Head of caudate nucleus (tissue), 42 donors: ENCODE results near the gene FOXO3.
"Not testable (repeated sequence)": the region's sequence is repeated elsewhere in the genome, so short reads cannot be mapped to it uniquely, and the experiment has no call there.

ENCODE experiments used
- DNase-seq, 42 donors: peaks; one replicate each; pipeline versions ENCODE4 v3.0.0 to v3.0.0-alpha.2; 2020 to 2021; ENCODE audit warnings: mixed read lengths in 7 of 42
- intact Hi-C: fragments of 100-400 bp; cut with DNase I; formaldehyde crosslinking; loops from one replicate; pipeline ENCODE4 v1.15.0; 2022

The FOXO3 gene

DNA sequence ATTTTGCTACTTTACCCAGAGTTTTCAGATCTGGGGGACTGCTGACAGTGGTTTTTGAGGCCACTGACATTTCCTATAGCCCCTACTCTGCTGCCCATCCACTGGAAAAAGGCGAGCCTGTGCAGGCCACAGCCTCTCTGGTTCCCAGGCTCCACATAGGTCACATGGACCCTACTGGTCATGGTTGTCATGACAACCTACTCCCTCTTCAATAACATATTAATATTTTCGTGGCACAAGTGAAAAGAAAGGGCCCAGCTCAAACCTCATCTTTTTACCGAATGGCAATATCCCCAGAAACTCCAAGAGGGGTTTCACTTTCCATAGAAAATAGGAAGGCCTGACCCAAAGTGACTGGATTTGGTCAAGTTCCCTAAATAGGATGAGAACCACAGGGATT lies 11.0 kb upstream of the FOXO3 start:
- no peak for DNase-seq
- intact Hi-C loops, result loop anchor here (10.0 kb wide), 3 partner anchors 465 to 835 kb away; partner anchors contain the start of genes CD164, CEP57L1 and SESN1

DNA sequence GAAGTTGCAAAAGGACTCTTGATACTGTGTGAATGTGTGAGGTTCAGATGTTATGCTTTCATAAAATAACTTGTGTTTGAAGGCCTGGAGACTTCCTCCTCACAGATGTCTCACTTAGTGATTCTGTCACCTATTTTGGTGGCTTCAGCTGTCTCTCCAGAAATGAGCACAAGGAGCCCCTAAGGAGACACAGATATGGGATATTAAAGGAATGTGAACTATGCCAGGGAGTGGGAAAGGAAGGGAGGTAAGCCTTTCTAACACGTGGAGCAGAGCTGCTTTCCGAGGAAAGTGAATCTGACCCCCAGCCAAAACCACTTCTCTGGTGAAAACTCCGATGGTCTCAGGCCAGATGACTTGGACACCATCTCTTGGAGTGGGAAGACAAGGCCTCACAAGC lies 10.5 kb upstream of the FOXO3 start:
- no peak for DNase-seq
- intact Hi-C loops, result loop anchor here (10.0 kb wide), 3 partner anchors 465 to 835 kb away; partner anchors contain the start of genes CD164, CEP57L1 and SESN1

DNA sequence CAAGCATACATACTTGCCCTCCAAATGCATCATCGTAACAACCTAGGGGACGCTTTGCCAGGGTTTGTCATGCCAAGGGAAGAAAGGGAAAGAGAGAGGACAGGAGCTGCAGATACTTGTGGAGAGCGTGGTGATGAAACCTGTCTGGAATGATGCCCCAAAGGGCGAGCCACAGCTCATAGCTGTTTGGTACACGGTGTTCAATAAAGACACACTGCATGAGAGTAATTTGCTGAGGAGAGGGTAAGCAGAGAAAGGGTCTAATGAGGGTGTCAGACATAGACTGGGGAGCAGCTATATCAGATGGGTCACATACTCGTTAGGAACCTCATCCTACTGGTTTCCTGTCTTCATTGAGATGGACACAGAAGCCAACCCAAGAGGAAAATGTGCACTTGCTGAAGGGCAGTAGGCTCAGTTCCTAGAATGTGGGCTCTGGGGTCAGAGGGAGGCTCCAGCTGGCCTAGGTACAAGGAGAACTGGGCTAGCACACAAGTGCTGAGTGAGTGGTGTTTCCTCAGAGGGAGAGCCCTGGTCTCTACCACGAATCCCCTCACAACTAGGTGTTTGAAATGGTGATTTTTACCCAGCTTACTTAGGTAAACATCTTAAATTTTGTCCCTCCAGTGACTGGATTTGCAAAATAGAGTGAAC lies 5.2 kb upstream of the FOXO3 start:
- no peak for DNase-seq
- intact Hi-C loops, result loop anchor here (5.0 to 10.0 kb wide), 4 partner anchors 227 to 829 kb away; partner anchors contain the start of genes CD164, CEP57L1 and SESN1

DNA sequence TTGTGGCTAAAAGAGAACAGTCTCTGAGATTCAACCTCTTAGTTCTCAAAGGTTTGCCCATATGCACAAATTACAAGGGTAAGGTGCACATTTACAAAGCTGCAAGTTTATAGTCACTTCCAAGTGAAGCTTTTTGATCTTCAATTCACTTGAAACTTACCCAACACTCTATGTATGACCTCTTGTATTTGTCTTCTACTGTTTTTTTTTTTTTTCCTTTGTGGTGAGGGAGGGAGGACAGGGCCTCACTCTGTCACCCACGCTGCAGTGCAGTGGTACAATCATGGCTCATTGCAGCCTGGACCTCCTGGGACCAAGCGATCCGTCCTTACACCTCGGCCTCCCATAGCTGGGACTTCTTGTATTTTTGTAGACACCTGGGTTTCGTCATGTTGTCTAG lies 4.5 kb upstream of the FOXO3 start:
- intact Hi-C loops, result loop anchor here (5.0 to 10.0 kb wide), 4 partner anchors 226 to 829 kb away; partner anchors contain the start of genes CD164, CEP57L1 and SESN1
- no peak for DNase-seq

GRCh38 chr6:108556866-108557493 lies 3.7 kb upstream of the FOXO3 start:
- peak in 24 of 42 donors; percentile 4 to 57 (median 26) for DNase-seq
- intact Hi-C loops, result loop anchor here (5.0 to 10.0 kb wide), 4 partner anchors 225 to 828 kb away; partner anchors contain the start of genes CD164, CEP57L1 and SESN1

GRCh38 chr6:108557494-108558371 lies 3.0 kb upstream of the FOXO3 start:
- DNase-seq, result peak in 37 of 42 donors; percentile 6 to 88 (median 78)
- intact Hi-C loops, result loop anchor here (5.0 to 10.0 kb wide), 4 partner anchors 225 to 827 kb away; partner anchors contain the start of genes CD164, CEP57L1 and SESN1

GRCh38 chr6:108558372-108559096 lies 2.2 kb upstream of the FOXO3 start:
- peak; percentile 97 to 100 (median 99) for DNase-seq
- intact Hi-C loops, result loop anchor here (1.0 to 10.0 kb wide), 5 partner anchors 224 to 826 kb away; partner anchors contain the start of genes ARMC2, CD164, CEP57L1 and SESN1

GRCh38 chr6:108559097-108559883 lies 1.4 kb upstream of the FOXO3 start:
- DNase-seq, result peak; percentile 86 to 99 (median 95)
- intact Hi-C loops, result loop anchor here (1.0 to 10.0 kb wide), 5 partner anchors 223 to 826 kb away; partner anchors contain the start of genes ARMC2, CD164, CEP57L1 and SESN1

DNA sequence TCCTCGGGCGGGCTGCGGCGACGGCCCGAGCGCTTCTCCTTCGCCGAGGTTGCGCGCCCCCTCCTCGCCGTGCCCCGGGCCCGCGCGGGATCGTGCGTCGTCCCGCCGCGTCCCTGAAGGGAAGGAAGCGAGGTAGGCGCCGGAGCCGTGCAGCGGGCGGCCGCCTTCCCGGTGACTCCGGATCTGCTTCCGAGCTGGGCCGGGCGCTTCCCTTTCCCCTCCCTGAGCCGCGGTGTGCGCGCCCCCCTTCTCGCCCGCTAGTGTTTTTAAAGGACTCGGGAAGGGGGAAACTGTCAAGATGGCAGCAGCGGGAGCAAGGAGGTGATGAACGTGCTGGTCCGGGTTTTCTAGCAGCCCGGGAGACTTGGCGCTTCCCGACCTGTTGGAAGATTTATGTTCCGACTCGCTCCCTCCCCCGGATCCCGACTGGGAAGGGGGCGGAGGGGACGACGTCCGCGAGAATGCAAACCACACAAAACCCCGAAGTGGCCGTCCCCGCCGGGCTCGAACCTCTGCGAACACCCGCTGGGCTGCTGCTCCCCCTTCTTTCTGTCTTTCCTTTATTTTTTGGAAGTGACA lies 744 bp upstream of the FOXO3 start:
- intact Hi-C loops, result loop anchor here (1.0 to 10.0 kb wide), 6 partner anchors 115 to 825 kb away; partner anchors contain the start of genes ARMC2, CD164, CEP57L1 and SESN1

GRCh38 chr6:108561309-108561647 lies 561 bp downstream of the FOXO3 start:
- intact Hi-C loops, result loop anchor here (10.0 kb wide), 1 partner anchor 114 kb away; no protein-coding TSS in a partner anchor
- not testable (repeated sequence) for DNase-seq

More for the DNA sequence above, 744 bp upstream of the FOXO3 start:
- peak in 19 of 42 donors; percentile 28 to 83 (median 66) for DNase-seq

- peak in 36 of 42 donors; percentile 9 to 61 (median 36) for DNase-seq
- intact Hi-C loops, result loop anchor here (10.0 kb wide), 1 partner anchor 113 kb away; no protein-coding TSS in a partner anchor
These were observed 1.2 kb downstream of the FOXO3 start for GRCh38 chr6:108561742-108562502.

DNA sequence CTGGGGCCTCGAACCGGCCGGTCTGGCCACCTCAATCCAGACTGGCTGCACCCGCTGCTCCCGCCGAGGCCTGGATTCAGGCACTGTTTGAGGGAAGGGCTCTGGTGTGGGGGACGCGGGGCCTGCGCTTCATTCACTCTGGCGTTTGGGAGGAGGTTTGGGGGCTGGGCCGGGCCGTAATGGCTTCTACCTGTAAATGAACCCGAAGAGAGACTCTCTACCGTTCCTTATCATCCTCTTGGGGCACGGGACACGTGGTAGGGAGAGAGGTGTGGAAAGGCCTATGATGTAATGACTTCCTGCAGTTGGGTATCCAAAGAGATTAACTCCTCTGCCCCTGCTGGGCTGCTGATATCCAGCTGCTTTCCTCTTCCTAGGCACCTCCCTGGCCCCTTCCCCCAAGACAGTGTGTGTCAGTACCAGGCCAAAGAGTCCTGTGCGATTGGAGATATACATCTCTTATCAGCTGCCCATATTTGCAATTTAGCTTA lies 1.8 kb downstream of the FOXO3 start:
- intact Hi-C loops, result loop anchor here (10.0 kb wide), 1 partner anchor 112 kb away; no protein-coding TSS in a partner anchor

DNA sequence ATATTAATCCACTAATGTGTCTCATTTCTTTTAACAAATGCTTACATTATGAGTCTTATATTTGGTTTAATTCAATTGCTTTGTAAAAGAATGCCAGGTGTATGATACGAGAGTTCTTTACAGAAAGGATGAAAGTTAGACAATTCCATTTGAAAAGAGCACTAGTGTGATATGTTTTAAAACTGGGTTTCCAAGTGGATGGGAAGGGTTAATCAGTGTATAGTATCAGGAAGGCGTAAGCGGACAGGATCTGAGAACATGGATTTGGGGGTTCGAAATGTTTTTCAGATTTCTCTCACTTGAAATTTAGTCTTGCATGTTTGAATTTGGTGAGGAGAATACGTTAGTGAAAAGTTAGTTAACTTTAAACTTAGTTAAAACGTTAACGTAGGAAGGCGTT lies 2.6 kb downstream of the FOXO3 start:
- DNase-seq, result no peak
- intact Hi-C loops, result loop anchor here (10.0 kb wide), 1 partner anchor 112 kb away; no protein-coding TSS in a partner anchor

More for the DNA sequence above, 1.8 kb downstream of the FOXO3 start:
- DNase-seq, result peak; percentile 28 to 88 (median 66)

- no peak for DNase-seq
- intact Hi-C loops, result loop anchor here (10.0 kb wide), 1 partner anchor 111 kb away; no protein-coding TSS in a partner anchor
These were observed 3.5 kb downstream of the FOXO3 start for GRCh38 chr6:108564178-108564577.

DNA sequence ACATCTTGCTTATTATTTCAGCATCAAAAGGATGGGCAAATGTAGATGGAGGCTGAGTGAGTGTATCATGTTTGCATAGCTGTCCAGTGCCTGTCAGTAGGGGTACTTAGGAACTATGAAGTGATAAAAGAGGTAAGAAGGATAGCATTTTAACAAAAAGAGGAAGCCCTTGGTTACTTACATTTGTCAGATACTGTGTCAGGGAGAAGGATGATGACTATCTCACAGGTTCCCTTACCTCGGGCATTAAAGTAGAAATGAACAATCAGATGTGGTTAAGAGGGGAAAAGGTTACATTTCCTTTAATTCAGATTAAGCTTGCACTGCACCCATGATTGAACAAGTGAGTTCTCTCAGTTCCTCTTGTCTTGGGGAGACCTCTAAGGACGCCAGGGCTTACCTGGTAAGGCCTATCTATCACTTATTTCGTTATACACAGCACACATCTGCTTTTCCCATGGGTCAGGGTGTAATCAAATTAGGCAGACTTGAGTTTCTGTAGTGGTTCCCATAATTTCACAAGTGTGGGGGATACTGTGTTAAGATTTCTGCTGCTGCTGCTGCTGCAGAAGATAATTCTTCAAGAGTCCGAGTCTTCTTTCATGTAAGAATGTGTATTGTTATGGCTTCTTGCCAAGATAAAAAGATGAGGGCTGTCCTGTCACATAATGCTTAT lies 4.5 kb downstream of the FOXO3 start:
- intact Hi-C loops, result loop anchor here (10.0 kb wide), 1 partner anchor 110 kb away; no protein-coding TSS in a partner anchor
- no peak for DNase-seq
